GM21447 (cell line): ENCODE measurements around the gene COX7C.
A peak's percentile ranks its signal among the peaks of the same experiment; 100 is the strongest.
"Not testable (repeated sequence)": the region's sequence is repeated elsewhere in the genome, so short reads cannot be mapped to it uniquely, and the experiment has no call there.

Experiments used
- ATAC-seq: cut with Tn5 transposase; IDR thresholded peaks from one replicate; pipeline ENCODE4 v1.9.1; 2021; ENCODE audit not compliant: unreplicated experiment

COX7C gene

DNA sequence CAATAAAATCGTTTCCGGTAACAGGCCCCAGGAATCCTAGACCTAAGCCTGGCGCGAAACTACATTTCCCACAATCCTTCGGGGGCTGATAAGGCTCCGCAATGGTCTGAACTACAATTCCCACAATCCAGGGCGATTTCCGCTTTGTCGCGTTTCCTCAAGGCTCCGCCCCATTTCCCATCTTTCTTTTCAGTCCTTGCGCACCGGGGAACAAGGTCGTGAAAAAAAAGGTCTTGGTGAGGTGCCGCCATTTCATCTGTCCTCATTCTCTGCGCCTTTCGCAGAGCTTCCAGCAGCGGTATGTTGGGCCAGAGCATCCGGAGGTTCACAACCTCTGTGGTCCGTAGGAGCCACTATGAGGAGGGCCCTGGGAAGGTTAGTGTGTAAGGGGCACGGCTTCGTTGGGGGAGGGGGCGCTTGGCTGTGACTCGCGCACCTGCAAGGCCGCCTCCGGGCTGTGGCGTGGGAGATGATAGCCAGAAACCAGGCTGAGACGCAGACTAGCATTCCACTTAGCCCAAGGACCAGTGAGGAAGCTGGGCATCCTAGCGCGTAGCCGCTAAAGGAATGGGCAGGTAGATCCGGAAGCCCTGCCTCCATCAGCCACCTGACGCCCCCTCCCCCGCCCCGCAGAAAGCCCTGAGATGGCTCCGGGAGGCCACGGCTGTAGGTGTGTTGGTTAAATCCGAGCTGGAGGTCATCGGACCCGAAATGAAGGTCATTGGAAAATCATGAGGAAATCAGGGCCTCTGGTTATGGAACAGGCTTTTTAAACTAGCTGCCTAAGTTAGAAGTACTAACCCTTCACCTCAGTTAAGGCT lies at the start of gene COX7C:
Gene COX7C, plus strand, starts transcription at position 186 of the 821 bp plus-strand sequence. Its CDS starts 115 bp downstream, at position 301.
- ATAC-seq = peak; percentile 99

GRCh38 chr5:86569522-86570426 lies 48.0 kb upstream of the COX7C start:
- not testable (repeated sequence) for ATAC-seq

DNA sequence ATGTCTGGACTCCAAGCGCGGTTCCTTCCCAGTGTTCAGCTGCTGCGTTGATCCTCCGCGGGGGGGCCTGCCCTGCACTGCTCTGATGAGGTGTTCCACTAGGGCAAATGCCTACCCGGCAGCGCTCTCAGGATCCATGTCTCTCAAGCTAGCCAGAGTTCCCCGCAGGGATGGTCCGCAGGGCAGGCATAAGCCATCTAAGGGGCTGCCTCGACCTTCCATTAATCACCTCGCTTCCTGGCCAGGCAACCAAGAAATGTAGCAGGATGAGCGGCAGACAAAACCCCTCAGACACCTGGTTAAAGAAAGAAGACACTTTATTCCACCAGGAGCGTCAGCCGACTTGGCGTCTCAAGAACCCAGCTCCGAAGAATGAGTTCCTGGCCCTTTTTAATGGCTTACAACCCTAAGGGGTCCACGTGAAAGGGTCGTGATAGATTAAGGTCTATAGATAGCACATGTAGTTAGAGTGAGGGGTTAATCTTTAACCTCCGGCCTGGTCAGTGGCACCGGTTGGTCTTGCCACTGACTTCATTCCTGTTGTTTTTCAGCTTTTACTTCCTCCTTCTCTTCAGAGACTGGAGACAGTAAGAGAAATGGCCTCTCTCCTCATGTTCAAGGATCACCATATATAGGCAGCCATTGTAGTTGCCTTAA lies 47.2 kb upstream of the COX7C start:
- no peak for ATAC-seq

DNA sequence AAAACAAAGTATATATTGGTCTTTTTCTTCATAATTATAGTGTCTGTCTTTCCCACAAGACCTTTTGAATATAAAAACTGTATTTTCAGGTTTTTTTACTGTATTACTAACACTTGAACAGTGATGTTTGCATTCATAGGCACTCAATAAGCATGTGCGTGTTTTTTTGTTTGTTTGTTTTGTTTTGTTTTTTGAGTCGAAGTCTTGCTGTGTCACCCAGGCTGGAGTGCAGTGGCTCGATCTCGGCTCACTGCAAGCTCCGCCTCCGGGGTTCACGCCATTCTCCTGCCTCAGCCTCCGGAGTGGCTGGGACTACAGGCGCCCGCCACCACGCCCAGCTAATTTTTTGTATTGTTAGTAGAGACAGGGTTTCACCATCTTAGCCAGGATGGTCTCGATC lies 46.6 kb upstream of the COX7C start:
- ATAC-seq = not testable (repeated sequence)

DNA sequence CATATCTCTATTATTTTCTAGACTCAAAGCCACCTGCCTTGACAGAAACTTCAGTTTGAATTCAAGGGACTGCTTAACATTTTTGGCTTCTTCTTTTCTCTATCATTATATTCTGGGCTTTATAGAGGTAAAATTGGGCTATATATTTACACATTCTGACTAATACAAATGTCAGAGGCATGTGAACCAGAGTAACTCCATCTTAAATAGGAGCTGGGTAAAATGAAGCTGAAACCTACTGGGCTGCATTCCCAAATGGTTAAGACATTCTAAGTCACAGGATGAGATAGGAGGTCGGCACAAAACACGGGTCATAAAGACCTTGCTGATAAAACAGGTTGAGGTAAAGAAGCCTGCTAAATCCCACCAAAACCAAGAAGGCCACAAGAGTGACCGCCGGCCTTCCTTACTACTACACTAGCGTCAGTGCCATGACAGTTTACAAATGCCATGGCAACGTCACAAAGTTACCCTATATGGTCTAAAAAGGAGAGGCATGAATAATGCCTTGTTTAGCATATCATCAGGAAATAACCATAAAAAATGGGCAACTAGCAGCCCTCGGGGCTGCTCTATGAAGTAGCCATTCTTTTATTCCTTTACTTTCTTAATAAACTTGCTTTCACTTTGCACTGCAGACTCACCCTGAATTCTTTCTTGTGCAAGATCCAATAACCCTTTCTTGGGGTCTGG lies 44.8 kb upstream of the COX7C start:
- no peak for ATAC-seq

- ATAC-seq = no peak
These were observed 38.2 kb upstream of the COX7C start for GRCh38 chr5:86579502-86579901.

DNA sequence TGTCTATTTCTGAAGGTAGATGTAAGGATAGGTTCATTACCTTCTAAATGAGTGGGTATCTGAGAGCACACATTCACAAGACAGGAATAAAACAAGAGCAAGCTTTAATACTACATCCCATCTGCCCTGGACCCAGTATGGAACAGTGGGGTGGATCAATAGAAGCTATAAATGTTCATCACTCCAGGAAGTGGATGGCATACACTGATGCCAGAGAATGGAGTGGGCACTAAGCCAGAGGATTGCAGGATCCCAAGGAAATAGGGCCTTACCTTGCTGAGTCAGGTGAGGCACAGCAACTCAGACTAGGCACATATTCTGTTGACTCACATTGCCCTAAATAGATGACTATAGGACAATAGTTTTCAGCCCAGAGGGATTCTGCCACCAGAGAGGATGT lies 21.3 kb upstream of the COX7C start:
- no peak for ATAC-seq

- no peak for ATAC-seq
These were observed 11.9 kb upstream of the COX7C start for GRCh38 chr5:86605881-86606280.

GRCh38 chr5:86613455-86613854 lies 4.3 kb upstream of the COX7C start:
- ATAC-seq = no peak

DNA sequence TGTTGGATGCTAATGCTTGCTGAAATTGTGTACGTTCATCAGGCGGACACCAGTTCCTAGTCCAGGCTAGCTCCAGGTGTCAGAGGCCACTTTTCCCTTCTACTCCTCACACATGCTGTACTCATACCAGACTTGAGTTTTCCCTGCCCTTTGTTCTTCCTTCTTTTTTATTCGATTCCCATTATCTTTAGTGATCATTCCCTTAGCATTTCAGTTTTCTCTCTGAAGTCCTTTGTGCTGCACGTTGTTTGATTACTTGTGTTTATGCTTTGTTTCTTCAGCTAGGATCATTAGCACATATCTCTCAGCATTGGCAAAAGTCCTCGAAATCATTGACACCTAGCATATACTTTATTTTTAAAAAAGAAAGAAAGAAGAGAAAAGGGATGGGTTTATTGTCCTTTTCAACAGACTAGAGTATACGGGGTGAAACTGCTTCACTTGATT lies 409 bp upstream of the COX7C start:
- no peak for ATAC-seq

DNA sequence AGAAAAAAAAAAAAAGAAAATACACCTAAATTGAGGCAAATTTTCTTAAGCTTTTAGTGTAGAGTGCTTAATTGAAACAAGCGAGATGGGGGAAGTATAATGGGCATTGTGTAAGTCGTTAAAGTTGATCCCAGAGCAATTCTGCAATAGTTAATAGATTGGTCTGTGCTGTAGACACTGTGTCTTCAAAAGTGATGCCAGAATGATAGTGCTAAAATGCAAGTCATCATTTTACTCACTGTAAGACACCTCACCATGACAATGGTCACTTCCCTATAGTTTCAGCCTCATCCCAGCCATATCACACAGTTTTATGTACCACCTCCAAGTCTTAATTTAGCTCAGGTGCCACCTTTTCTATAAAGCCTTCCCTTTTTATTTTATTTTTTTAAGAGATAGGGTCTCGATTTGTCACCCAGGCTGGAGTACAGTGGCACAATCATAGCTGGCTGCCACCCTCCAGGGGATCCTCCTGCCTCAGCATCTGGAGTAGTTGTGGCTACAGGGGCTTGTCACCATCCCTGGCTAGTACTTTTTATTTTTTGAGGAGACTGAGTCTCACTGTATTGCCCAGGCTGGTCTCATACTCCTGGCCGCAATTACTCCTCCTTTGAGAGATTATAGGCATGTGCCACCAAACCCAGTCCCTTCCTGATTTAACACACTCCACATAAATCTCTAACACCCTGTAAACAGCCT lies 6.2 kb downstream of the COX7C start:
- ATAC-seq = no peak

DNA sequence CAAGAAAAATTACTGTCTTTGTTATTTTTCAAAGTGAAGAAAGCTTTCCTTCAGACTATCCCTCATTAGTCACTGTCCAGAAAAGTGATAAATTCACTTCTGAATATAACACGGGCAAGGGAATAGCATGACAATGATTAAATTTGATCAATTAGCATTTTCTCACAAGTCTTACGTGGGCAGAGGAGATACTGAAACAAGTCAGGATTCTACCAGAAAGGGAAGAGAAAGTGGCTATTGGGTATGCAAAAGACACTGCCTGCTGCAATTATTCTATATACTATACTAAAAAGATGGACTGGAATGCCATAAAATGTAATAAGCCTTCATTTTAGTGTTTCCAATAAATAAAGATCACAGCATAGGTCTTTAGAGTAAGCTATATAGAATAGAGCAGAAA lies 7.4 kb downstream of the COX7C start:
- no peak for ATAC-seq

DNA sequence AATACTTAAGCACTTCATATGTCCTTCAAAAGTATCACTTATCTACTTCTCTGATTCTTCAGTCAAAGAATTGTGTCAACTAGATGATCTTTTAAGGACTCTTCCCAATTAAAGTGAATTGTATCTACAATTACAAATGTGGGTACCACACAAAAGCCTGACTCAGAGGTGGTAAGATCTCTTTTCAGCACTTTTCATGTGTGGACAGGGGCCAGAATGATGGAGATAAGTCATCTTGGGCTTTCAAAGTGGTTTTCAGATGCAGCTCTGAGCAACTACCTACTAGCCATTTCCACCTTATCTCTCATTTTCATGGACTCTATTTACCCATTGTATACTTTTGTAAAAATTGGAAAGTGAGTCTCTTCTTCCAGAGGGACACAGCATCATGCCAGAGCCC lies 8.4 kb downstream of the COX7C start:
- no peak for ATAC-seq

GRCh38 chr5:86631165-86631564 lies 13.4 kb downstream of the COX7C start:
- ATAC-seq = no peak

DNA sequence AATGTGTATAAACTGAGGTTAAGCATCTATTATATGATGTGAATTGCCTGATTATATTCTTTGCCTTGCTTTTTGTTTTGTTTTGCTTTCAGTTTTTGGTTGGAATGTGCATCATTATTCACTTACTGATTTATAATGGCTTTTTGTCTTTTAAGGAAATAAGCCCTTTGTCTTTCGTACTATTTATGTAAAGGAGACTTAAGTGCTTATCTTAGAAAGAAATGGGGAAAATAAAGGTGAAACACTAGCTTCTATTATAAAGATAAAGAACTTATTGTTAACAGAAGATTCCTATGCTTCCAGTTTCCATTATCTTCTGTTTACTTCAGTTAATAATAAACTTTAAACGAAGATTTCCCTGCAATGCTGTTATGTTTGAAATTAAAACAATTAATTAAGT lies 23.3 kb downstream of the COX7C start:
- ATAC-seq = no peak

- ATAC-seq = no peak
These were observed 27.1 kb downstream of the COX7C start for GRCh38 chr5:86644843-86645242.

- no peak for ATAC-seq
These were observed 28.1 kb downstream of the COX7C start for GRCh38 chr5:86645885-86646284.

GRCh38 chr5:86646671-86647070 lies 28.9 kb downstream of the COX7C start:
- no peak for ATAC-seq

DNA sequence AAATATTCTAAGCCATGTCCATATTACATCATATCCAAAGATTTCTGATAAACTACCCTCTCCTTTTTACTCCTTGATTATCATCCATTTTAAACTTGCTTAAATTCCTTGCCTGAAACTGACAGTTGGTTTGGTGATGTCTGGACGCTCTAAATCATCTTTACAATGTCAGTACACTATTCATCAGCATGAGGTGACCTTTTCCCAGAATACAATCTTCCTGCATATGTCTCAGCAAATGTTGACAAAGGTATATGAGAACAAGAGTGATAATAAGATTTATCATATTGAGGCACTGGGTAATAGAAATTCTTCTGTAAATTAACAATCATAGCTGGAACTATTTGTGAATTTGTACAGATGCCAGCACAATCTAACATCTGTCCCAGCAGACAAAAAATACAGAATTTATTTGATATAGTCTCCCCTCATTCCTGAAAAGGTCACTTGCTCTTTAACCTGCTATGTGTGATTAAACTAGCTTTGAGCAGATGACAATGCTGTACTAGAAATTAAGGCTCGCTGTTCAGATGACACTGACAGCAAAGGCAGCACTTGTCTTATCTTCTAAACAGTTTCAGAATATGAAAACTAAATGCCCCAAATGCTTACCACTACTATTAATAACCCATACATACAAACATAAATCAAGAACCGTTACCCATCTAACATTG lies 32.2 kb downstream of the COX7C start:
- ATAC-seq = no peak

- ATAC-seq = not testable (repeated sequence)
These were observed 43.0 kb downstream of the COX7C start for GRCh38 chr5:86660771-86661170.
